OCI-LY7 (cell line): ENCODE results near the gene ITIH1. TPM values are rescaled to one million over a fixed set of nuclear protein-coding genes. Genes with fewer than 3 reads are reported as not detected.

Source experiments
- BruUV-seq: library from RNA; stranded (reverse); fragments of 400-500 nt; replicated peaks from 2 replicates; lab custom pipeline; 2021; lab: Mats Ljungman, UMichigan
- CTCF ChIA-PET: fragments of 300-600 bp; sonication (Branson Sonifier 250); formaldehyde crosslinking; loops from one replicate; lab custom pipeline; 2022; ENCODE audit warnings: antibody characterized with exemption; ENCODE audit not compliant: unreplicated experiment; lab: Charles Lee
- POLR2A ChIA-PET: fragments of 300-600 bp; sonication (Branson Sonifier 250); formaldehyde crosslinking; loops from one replicate; lab custom pipeline; 2022; ENCODE audit warnings: antibody characterized with exemption; lab: Charles Lee
- DNase-seq: peaks from one replicate; pipeline ENCODE4 v3.0.0-alpha.2; 2015; ENCODE audit warnings: low spot score
- H2AFZ ChIP-seq: fragments of 200-600 bp; sonication (generic), shearing (Covaris generic); 2 replicates; pipeline ENCODE4 v1.6.1; 2014; ENCODE audit warnings: mild to moderate bottlenecking, antibody characterized with exemption, low read length, moderate library complexity
- H3K27ac ChIP-seq: fragments of 200-600 bp; sonication (generic); 2 replicates; pipeline ENCODE4 v1.5.1; 2014; ENCODE audit warnings: mixed run types, low read depth, mild to moderate bottlenecking, moderate library complexity, low read length, inconsistent platforms; ENCODE audit not compliant: poor library complexity, severe bottlenecking
- H3K36me3 ChIP-seq: fragments of 200-600 bp; sonication (generic); 2 replicates; pipeline ENCODE4 v1.6.1; 2014; ENCODE audit warnings: mild to moderate bottlenecking, antibody characterized with exemption, low read length, moderate library complexity, mixed read lengths; ENCODE audit not compliant: insufficient read depth
- H3K4me1 ChIP-seq: fragments of 200-600 bp; sonication (generic); 2 replicates; pipeline ENCODE4 v1.5.1; 2014; ENCODE audit warnings: mild to moderate bottlenecking, low read length; ENCODE audit not compliant: insufficient read depth, poor library complexity, severe bottlenecking
- H3K4me2 ChIP-seq: fragments of 200-600 bp; sonication (generic); 2 replicates; pipeline ENCODE4 v1.6.1; 2014; ENCODE audit warnings: mild to moderate bottlenecking, low read length
- H3K4me3 ChIP-seq: fragments of 200-600 bp; sonication (generic); 2 replicates; pipeline ENCODE4 v1.5.1; 2014; ENCODE audit warnings: mild to moderate bottlenecking, low read depth, low read length; ENCODE audit not compliant: poor library complexity, severe bottlenecking
- H3K79me2 ChIP-seq: fragments of 200-600 bp; sonication (generic); 2 replicates; pipeline ENCODE4 v1.6.1; 2016; ENCODE audit warnings: low read depth, mild to moderate bottlenecking, low read length, moderate library complexity, mixed read lengths; ENCODE audit not compliant: insufficient read depth
- H3K9me2 ChIP-seq: fragments of 200-600 bp; sonication (generic); 2 replicates; pipeline ENCODE4 v1.6.1; 2016; ENCODE audit warnings: mild to moderate bottlenecking, low read length, mixed read lengths; ENCODE audit not compliant: insufficient read depth
- H3K9me3 ChIP-seq: fragments of 200-600 bp; sonication (generic); 2 replicates; pipeline ENCODE4 v1.6.1; 2014; ENCODE audit warnings: mild to moderate bottlenecking, mixed run types, low read length, mixed read lengths
- H4K20me1 ChIP-seq: fragments of 200-600 bp; sonication (generic); 2 replicates; pipeline ENCODE4 v1.6.1; 2014; ENCODE audit warnings: mild to moderate bottlenecking, antibody characterized with exemption, low read length, moderate library complexity, mixed read lengths; ENCODE audit not compliant: insufficient read depth
- CTCF ChIP-seq: fragments of 200-600 bp; sonication (generic); conservative IDR thresholded peaks from 2 replicates; pipeline ENCODE4 v1.5.1; 2014; ENCODE audit warnings: mild to moderate bottlenecking, antibody characterized with exemption, low read length, moderate library complexity, mixed read lengths
- EZH2phosphoT487 ChIP-seq: fragments of 200-600 bp; sonication (generic); IDR thresholded peaks from 2 replicates; pipeline ENCODE4 v1.6.1; 2018; ENCODE audit warnings: low read depth, borderline replicate concordance, mild to moderate bottlenecking, mixed run types, antibody characterized with exemption, low read length, moderate library complexity, mixed read lengths
- intact Hi-C: fragments of 100-400 bp; cut with micrococcal nuclease; formaldehyde crosslinking; loops from one replicate; pipeline ENCODE4 v1.10.0; 2022; ENCODE audit not compliant: unreplicated experiment
- total RNA-seq, 2 experiments: library from RNA; depleted of rRNA in 1 of 2; stranded (reverse); fragments of >200 nt in 1 of 2; shearing (Covaris generic) in 1 of 2; gene quantifications; 2 replicates each; pipeline ENCODE4 v1.2.3, GENCODE V29; 2014 to 2022

Gene ITIH1
- total RNA-seq, 2 experiments from 2014 or later: not detected

GRCh38 chr3:52774066-52774713 is 3.2 kb upstream of the ITIH1 start:
- no peak for DNase-seq
- Histone ChIP-seq H3K9me2 (no peaks in the 10 kb centered on the region), H4K20me1 (peaks cover 4% of the 10 kb centered on the region; the same call in 1 of the 2 replicates), H3K4me2 (no peak overlapping the region), H3K4me1 (peaks cover 18% of the 10 kb centered on the region), H2AFZ (no peak overlapping the region), H3K27ac (no peak overlapping the region), H3K36me3 (no peaks in the 10 kb centered on the region), H3K4me3 (no peak overlapping the region), H3K79me2 (peaks cover 11% of the 10 kb centered on the region; the same call in 1 of the 2 replicates), H3K9me3 (no peaks in the 10 kb centered on the region)
- ChIA-PET CTCF (no interaction called here), POLR2A (interaction anchor here (0.5 kb wide), 1 partner anchor 143 kb away, joined by 5 read pairs; no protein-coding TSS in a partner anchor)
- TF ChIP-seq CTCF (no peak), EZH2phosphoT487 (no peak)
- intact Hi-C loops: no loop called here
- no TSS peak for BruUV-seq

GRCh38 chr3:52774901-52775864 is 2.2 kb upstream of the ITIH1 start:
- TF ChIP-seq EZH2phosphoT487 (no peak), CTCF (no peak)
- intact Hi-C loops: no loop called here
- POLR2A ChIA-PET: interaction anchor here (0.5 to 1.3 kb wide), 2 partner anchors 10 to 144 kb away, joined by 4 to 5 read pairs; no protein-coding TSS in a partner anchor
- H4K20me1 ChIP-seq: no peaks in the 10 kb centered on the region
- H3K4me1 ChIP-seq: peaks cover 12% of the 10 kb centered on the region
- H3K4me2 ChIP-seq: no peak overlapping the region
- no peak overlapping the region for H3K27ac ChIP-seq
- no peaks in the 10 kb centered on the region for H3K9me3 ChIP-seq
- H3K36me3 ChIP-seq: no peaks in the 10 kb centered on the region
- H3K9me2 ChIP-seq: no peaks in the 10 kb centered on the region
- CTCF ChIA-PET: no interaction called here
- no TSS peak for BruUV-seq
- DNase-seq: no peak
- H3K4me3 ChIP-seq: no peak overlapping the region
- H2AFZ ChIP-seq: peak overlapping the region; percentile 24
- H3K79me2 ChIP-seq: peaks cover 1% of the 10 kb centered on the region; the same call in 1 of the 2 replicates
